ACHN (cell line): ENCODE results near the gene B4GALNT4.
"Not testable (repeated sequence)": the region's sequence is repeated elsewhere in the genome, so short reads cannot be mapped to it uniquely, and the experiment has no call there.

ENCODE experiments used
- DNase-seq: peaks from one replicate; pipeline ENCODE4 v3.0.0-alpha.2; 2015
- in situ Hi-C: cut with HindIII; loops from 2 replicates; pipeline ENCODE4 v1.10.0; 2017; ENCODE audit warnings: low sequenced_read_pairs, low pct_ligation_motif_present, low pct_unique_long_range_greater_than_20kb

The B4GALNT4 gene

GRCh38 chr11:353179-353873, 16.0 kb upstream of the B4GALNT4 start:
- no peak for DNase-seq
- in situ Hi-C loops: no loop called here

DNA sequence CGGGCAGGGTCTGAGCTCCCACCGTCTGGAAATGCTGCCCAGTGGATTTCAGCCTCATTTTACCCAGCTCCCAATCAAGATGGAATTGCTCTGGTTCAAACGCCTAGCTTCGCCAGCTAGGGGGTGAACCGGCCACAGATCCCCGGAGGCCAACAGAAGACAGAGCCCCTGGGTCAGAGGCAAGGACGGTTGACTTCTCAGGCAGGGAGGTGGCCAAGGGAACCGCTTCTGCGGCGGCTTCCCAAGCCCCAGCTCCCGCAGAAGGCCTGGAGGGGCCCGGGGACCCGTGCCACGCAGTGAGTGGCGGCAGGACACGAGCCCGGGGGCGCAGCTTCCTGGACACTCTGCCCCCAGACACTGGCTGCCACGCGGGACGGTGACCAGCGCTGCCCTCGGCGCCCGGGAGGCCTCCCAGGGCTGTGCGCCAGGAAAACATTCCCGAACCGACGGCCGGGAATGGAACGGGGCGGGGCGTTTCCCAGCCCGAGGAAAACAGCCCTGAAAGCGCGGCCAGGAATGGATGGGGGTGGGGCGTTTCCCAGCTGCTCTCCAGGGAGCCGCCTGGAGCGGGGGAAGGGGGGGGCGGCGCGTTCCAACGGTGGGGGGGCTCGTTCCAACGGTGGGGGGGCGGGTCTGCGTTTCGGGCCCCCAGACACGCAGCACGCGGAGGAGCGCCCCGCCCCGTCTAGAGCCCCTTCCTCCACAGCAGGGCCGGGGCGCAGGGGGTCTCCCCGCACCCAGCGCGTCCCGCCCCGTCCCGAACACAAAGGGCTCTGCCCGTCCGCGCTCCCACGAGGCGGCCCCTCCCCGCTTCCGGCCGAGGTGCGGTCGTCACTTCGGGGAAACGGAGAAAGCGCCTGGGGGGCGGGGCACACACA, 13.5 kb upstream of the B4GALNT4 start:
- in situ Hi-C loops: no loop called here
- peak; percentile 88 for DNase-seq

- no peak for DNase-seq
- in situ Hi-C loops: no loop called here
These were observed 12.7 kb upstream of the B4GALNT4 start for GRCh38 chr11:356610-357009.

- DNase-seq: no peak
- in situ Hi-C loops: no loop called here
These were observed 11.7 kb upstream of the B4GALNT4 start for GRCh38 chr11:357582-357981.

DNA sequence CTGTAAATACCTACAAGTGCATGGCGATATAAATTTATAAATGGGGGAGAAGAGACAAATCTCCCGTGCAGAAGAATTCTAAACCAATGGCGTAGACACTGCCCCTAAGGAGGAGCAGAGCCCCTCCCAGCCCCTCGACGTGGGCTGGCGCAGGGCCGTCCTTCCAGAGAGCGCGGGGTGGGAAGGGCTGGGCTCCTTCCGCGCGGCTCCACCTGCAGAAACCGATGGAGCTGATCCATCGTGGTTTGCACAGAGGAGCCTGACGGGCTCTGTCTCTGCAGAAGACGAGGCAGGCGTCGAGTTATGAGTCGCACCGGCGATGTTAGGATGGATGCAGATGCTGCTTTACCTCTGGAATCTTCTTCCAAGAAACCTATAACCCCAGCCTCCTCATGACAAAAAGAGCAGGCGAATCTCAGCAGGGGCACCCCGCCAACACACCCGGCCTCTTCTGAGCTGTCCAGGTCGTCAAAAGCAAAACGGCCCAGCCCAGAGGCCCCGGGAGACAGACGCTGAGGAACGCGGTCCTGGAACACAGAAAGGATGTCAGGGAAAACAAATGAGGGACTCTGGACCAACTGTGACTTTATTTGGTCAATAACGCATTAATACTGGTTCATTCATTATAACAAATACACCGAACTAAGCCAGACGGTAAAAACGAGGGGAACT, 11.0 kb upstream of the B4GALNT4 start:
- DNase-seq: no peak
- in situ Hi-C loops: no loop called here

DNA sequence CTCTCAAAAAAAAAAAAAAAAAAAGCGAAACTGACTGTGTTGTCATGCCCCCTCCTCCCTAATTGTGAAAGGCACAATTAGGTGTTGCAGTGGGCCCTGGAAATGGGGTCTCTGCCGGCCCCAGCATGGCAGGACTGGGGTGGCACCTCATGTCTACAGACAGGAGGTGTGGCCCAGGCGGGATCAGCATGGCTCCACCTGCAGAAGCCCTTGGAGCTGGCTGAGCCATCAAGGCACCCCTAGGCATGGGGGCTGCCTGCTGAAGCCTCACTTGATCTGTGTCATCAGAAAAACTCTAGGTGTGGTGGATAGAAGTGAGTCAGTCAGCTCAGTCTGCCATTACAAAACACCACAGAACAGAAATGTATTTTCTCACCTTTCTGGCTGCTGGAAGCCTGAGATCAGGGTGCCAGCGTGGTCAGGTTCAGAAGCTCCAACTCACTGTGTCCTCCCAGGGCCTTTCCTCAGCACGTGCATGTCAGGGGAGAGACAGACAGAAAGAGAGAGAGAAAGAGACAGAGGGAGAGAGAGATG, 10.1 kb upstream of the B4GALNT4 start:
- DNase-seq: no peak
- in situ Hi-C loops: no loop called here

DNA sequence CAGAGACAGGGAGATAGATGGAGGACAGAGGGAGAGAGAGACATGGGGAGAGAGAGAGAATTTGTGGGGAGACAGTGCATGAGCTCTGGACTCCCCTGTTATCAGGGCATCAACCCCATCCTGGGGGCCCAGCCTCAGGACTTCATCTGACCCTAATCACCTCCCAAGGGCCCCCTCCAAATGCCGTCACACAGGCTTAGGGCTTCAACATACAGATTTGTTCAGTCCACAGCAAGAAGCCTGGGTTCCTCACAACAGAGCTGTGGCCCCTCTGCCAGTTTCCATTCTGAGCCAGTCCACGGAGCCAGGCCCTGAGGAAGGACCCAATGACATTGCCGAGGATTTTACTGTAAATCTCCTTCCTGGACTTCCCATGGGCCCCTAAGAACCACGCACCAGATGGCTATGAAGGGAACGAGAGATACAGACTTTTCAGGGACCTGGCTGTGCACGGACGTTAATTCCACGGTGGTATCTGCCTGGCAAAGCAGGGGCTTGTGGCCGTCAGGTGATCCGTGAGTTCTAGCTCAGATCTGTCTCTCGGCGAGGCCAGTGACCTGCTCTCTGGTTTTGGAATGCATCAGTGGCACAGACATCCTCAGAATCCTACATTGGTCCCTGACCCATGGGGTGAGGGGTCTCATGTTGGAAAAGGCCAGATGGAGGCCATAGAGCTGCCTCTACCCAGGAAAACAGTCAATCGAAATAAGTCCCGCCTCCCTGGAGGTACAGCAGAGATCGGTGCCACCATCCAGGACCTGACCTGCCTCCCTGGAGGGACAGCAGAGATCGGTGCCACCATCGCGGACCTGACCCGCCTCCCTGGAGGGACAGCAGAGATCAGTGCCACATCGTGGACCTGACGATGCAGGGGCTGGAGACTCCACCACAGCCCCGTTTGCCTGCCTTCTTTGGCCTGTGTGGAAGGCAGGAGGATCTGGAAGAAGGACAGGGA, 8.7 kb upstream of the B4GALNT4 start:
- no peak for DNase-seq
- in situ Hi-C loops: no loop called here

DNA sequence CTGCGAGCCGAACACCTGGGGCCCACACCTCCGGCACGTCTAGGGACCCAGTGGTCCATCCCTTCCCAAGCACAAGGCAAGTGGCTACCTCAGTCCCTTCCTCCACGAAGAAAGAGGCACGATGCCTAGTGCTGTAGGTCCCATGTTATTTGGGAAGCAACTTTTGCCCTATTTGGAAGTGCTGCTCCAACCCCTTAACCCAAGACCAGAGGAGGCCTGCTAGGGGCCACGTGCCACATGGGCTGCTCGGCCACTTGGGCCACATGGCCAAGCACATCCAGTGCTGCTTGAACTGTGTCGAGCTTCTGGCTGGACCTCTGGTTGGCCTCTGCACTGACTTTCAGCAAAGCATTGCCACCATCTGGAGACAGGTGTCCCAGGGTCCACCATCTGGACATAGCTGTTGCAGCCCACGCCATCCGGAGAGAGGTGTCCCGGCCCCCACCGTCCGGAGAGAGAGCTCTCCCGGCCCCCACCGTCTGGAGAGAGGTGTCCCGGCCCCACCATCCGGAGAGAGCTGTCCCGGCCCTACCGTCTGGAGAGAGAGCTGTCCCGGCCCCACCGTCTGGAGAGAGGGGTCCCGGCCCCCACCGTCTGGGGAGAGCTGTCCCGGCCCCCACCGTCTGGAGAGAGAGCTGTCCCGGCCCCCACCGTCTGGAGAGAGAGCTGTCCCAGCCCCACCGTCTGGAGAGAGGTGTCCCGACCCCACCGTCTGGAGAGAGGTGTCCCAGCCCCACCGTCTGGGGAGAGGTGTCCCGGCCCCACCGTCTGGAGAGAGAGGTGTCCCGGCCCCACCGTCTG, 6.5 kb upstream of the B4GALNT4 start:
- no peak for DNase-seq
- in situ Hi-C loops: no loop called here

- in situ Hi-C loops, DNase-seq: not testable (repeated sequence)
These were observed 5.9 kb upstream of the B4GALNT4 start for GRCh38 chr11:363443-363805.

DNA sequence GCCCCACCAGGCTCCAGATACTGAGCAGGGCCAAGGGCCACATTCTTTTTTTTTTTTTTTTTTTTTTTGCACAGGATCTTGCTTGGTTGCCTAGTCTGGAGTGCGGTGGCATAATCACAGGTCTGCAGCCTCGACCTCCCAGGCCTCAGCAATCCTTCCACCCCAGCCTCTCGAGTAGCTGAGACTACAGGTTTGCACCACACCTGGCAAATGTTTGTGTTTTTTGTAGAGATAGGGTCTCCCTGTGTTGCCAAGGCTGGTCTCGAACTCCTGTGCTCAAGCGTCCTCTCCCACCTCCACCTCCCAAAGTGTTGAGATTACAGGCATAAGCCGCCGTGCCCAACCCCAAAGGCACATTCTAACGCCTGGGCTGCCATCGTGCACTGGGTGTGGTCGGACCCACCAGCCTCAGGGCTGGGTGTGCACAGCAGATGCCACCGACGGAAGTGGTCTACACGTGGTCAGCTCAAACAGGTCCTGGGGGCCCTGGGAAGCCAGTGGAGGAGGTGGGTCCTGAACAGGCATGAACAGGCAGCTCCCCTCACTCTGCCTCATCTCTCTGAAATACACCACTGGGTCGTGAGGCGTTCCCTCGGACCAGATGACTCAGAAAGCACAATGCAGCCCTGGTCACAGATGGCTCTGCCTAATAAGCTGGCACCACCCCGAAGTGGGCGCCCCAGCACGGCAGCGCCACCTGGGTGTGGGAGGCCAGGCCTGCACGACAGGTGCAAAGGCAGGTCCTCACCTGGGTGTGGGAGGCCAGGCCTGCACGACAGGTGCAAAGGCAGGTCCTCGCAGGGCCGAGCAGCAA, 5.1 kb upstream of the B4GALNT4 start:
- in situ Hi-C loops: no loop called here
- DNase-seq: peak; percentile 58

GRCh38 chr11:364991-365725, 4.1 kb upstream of the B4GALNT4 start:
- DNase-seq: no peak
- in situ Hi-C loops: no loop called here

GRCh38 chr11:365831-366230, 3.5 kb upstream of the B4GALNT4 start:
- in situ Hi-C loops: no loop called here
- DNase-seq: no peak

DNA sequence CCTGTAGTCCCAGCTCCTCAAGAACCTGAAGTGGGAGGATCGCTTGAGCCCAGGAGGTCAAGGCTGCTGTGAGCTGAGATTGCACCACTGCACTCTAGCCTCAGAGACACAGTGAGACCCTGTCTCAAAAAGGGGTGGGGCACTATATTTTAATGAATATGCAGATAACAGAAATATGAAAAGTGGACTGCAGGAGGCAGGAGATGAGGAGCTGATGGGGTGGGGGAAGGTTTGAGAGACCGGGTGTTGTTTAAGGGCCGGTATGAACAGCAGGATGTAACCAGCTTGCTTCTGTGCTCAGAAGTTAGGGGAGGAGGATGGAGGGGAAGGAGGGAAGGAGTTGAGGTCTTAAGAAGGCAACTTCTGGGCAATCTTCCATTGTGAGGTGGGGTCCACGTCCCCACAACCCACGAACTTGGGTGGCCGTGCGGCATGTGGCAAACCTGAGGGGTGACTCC, 1.3 kb upstream of the B4GALNT4 start:
- DNase-seq: no peak
- in situ Hi-C loops: no loop called here

DNA sequence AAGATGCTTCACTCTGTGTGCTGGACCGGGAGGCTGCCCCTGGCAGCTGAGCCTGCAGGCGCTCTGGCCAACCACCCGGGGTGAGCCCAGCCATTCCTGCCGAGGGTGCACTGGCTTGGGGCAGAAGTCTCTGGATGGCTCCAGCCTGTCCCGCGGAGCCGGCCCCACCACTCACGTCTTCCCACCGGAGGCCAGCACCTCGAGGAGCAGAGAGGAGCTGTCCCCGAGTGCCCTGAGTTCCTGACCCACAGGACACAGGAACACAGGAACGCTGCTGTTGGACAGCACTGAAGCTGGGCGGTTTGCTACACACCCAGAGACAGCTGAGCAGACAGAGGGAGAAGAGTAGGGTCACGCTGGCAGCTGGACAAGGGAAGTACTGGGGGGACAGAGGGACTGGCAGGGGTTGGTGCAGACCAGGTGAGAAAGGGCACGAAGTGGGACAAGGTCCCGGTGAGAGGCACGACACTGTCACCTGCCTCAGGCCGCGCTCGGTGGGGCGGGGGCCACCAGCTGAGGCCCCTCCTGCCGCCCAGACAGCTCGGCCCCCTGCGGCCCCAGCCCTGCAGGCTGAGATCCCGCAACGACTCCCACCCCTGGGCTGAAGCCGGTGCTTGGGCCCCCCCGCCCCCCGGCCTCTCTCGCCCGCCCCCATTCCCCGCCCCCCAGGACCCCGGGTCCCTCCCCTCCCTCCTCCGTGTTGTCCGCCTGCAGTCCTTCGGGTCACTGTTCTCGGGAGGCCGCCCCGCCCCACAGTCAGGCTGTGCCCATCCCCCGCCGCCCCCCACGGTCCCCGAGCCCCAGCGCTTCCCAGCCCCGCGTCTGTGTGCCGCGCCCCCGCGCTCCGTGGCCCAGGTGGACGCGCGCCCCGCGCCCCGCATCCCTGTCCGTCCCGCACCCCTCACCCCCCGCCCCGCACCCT, 624 bp upstream of the B4GALNT4 start:
- in situ Hi-C loops: no loop called here
- DNase-seq: peak; percentile 7
